Measurements from ENCODE around the gene ADRM1. TPM values are rescaled to one million over a fixed set of nuclear protein-coding genes. Genes with fewer than 3 reads are reported as not detected.

The ADRM1 gene
- total and polyA plus RNA-seq, 2 experiments from 2014 or later = 206 to 243 TPM

DNA sequence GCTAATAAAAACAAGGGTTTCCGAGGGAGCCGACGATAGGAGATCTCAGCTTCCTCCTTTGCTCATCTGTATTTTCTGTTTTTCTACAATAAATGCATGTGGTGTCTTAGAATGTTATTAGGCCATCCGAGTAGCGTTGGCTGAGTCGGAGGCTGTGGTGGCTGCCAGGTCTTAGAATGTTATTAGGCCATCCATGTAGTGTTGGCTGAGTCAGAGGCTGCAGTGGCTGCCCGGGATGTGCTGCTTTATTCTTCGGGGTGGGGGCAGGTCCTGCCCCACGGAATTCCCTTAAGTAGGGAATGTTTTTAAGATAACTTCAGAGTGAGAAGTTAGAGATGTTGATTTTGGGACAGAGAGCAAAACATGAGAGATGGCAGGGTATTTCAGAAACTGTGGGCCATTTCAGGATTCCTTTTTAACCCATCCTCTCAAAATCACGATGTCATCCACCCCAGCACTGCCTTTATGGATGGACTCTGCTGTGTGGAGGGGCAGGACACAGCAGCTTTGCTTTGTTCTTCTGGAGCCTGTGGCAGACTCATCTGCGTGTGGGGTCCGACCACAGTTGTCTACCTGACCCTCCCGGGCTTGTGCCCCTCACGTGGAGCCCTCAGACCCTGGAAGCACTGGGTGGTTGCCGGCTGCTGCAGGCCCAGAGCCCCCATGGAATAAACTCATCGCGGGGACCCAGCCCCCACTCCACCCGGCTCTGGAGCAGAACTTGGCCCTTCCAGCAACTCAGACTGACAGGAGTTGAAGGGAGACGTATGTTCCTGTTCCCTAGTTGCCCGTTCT is 44.1 kb upstream of the ADRM1 start (continued):
- TF ChIP-seq, protein P1, sequence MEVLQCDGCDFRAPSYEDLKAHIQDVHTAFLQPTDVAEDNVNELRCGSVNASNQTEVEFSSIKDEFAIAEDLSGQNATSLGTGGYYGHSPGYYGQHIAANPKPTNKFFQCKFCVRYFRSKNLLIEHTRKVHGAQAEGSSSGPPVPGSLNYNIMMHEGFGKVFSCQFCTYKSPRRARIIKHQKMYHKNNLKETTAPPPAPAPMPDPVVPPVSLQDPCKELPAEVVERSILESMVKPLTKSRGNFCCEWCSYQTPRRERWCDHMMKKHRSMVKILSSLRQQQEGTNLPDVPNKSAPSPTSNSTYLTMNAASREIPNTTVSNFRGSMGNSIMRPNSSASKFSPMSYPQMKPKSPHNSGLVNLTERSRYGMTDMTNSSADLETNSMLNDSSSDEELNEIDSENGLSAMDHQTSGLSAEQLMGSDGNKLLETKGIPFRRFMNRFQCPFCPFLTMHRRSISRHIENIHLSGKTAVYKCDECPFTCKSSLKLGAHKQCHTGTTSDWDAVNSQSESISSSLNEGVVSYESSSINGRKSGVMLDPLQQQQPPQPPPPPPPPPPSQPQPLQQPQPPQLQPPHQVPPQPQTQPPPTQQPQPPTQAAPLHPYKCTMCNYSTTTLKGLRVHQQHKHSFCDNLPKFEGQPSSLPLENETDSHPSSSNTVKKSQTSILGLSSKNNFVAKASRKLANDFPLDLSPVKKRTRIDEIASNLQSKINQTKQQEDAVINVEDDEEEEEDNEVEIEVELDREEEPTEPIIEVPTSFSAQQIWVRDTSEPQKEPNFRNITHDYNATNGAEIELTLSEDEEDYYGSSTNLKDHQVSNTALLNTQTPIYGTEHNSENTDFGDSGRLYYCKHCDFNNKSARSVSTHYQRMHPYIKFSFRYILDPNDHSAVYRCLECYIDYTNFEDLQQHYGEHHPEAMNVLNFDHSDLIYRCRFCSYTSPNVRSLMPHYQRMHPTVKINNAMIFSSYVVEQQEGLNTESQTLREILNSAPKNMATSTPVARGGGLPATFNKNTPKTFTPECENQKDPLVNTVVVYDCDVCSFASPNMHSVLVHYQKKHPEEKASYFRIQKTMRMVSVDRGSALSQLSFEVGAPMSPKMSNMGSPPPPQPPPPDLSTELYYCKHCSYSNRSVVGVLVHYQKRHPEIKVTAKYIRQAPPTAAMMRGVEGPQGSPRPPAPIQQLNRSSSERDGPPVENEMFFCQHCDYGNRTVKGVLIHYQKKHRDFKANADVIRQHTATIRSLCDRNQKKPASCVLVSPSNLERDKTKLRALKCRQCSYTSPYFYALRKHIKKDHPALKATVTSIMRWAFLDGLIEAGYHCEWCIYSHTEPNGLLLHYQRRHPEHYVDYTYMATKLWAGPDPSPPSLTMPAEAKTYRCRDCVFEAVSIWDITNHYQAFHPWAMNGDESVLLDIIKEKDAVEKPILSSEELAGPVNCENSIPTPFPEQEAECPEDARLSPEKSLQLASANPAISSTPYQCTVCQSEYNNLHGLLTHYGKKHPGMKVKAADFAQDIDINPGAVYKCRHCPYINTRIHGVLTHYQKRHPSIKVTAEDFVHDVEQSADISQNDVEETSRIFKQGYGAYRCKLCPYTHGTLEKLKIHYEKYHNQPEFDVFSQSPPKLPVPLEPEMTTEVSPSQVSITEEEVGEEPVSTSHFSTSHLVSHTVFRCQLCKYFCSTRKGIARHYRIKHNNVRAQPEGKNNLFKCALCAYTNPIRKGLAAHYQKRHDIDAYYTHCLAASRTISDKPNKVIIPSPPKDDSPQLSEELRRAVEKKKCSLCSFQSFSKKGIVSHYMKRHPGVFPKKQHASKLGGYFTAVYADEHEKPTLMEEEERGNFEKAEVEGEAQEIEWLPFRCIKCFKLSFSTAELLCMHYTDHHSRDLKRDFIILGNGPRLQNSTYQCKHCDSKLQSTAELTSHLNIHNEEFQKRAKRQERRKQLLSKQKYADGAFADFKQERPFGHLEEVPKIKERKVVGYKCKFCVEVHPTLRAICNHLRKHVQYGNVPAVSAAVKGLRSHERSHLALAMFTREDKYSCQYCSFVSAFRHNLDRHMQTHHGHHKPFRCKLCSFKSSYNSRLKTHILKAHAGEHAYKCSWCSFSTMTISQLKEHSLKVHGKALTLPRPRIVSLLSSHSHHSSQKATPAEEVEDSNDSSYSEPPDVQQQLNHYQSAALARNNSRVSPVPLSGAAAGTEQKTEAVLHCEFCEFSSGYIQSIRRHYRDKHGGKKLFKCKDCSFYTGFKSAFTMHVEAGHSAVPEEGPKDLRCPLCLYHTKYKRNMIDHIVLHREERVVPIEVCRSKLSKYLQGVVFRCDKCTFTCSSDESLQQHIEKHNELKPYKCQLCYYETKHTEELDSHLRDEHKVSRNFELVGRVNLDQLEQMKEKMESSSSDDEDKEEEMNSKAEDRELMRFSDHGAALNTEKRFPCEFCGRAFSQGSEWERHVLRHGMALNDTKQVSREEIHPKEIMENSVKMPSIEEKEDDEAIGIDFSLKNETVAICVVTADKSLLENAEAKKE (CRISPR knock-in tag; IDR thresholded peaks at IDR 0.05) = no peak
- TF ChIP-seq CREB1 (CRISPR knock-in tag; IDR thresholded peaks at IDR 0.05; ENCODE audit: low read depth) (no peak), ZNF331 (CRISPR knock-in tag; IDR thresholded peaks at IDR 0.05; ENCODE audit: low read depth) (no peak), EZH2 (IDR thresholded peaks at IDR 0.05; ENCODE audit: low read depth, unreplicated experiment) (no peak), ETS1 (IDR thresholded peaks at IDR 0.05) (no peak)
- TF ChIP-seq, protein P2, sequence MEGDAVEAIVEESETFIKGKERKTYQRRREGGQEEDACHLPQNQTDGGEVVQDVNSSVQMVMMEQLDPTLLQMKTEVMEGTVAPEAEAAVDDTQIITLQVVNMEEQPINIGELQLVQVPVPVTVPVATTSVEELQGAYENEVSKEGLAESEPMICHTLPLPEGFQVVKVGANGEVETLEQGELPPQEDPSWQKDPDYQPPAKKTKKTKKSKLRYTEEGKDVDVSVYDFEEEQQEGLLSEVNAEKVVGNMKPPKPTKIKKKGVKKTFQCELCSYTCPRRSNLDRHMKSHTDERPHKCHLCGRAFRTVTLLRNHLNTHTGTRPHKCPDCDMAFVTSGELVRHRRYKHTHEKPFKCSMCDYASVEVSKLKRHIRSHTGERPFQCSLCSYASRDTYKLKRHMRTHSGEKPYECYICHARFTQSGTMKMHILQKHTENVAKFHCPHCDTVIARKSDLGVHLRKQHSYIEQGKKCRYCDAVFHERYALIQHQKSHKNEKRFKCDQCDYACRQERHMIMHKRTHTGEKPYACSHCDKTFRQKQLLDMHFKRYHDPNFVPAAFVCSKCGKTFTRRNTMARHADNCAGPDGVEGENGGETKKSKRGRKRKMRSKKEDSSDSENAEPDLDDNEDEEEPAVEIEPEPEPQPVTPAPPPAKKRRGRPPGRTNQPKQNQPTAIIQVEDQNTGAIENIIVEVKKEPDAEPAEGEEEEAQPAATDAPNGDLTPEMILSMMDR (conservative IDR thresholded peaks at IDR 0.05; ENCODE audit: low read depth in 2 of 2) = no peak

Measured in GM23338 (cell line).